Activated CD8-positive, alpha-beta memory T cell treated with anti-CD3 and anti-CD28 coated beads for 36 hours (primary cell): ENCODE data around the gene SHROOM3. TPM values are rescaled to one million over a fixed set of nuclear protein-coding genes. Genes with fewer than 3 reads are reported as not detected.

ENCODE experiments used
- CTCF ChIA-PET: fragments of 350-600 bp; sonication (Branson Sonifier 250); formaldehyde crosslinking; loops from one replicate; lab custom pipeline; 2021; ENCODE audit warnings: antibody characterized with exemption; lab: Charles Lee
- POLR2A ChIA-PET: fragments of 350-600 bp; sonication (Branson Sonifier 250); formaldehyde crosslinking; loops from one replicate; lab custom pipeline; 2021; ENCODE audit warnings: antibody characterized with exemption; lab: Charles Lee
- total RNA-seq, 2 experiments: library from RNA; stranded (reverse); gene quantifications; one replicate each; pipeline ENCODE4 v1.2.3, GENCODE V29; 2021

Gene SHROOM3
- total RNA-seq, 2 experiments from 2014 or later, result not detected

- CTCF ChIA-PET, result no interaction called here
- POLR2A ChIA-PET, result no interaction called here
Measured at GRCh38 chr4:76665153-76665552, 230.1 kb downstream of the SHROOM3 start.

GRCh38 chr4:76665721-76666120, 230.7 kb downstream of the SHROOM3 start:
- CTCF ChIA-PET, result no interaction called here
- POLR2A ChIA-PET, result no interaction called here

DNA sequence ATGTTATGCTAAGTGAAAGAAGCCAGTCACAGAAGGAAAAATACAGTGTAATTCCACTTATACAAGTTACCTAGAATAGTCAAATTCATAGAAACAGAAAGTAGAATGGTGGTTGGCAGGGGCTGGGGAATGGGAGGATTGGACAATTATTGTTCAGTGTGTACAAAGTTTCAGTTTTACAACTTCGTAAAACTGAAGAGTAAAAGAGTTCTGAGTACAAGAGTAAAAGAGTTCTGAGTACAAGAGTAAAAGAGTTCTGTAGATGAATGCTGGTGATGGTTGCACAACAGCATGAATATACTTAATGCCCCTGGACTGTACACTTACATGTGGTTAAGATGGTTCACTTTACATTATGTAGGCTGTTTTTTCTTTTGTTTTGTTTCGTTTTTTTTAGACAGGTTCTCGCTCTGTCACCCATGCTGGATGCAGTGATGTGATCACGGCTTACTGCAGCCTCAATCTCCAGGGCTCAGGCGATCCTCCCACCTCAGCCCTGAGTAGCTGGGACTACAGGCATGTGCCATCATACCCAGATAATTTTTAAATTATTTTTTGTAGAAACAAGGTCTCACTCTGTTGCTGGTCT, 232.0 kb downstream of the SHROOM3 start:
- POLR2A ChIA-PET, result no interaction called here

GRCh38 chr4:76670631-76671030, 235.6 kb downstream of the SHROOM3 start:
- ChIA-PET CTCF (no interaction called here), POLR2A (no interaction called here)

More for the DNA sequence above, 232.0 kb downstream of the SHROOM3 start:
- CTCF ChIA-PET, result no interaction called here

GRCh38 chr4:76673362-76673761, 238.3 kb downstream of the SHROOM3 start:
- ChIA-PET POLR2A (no interaction called here), CTCF (no interaction called here)

- ChIA-PET CTCF (no interaction called here), POLR2A (no interaction called here)
Measured at GRCh38 chr4:76674983-76675382, 240.0 kb downstream of the SHROOM3 start.

DNA sequence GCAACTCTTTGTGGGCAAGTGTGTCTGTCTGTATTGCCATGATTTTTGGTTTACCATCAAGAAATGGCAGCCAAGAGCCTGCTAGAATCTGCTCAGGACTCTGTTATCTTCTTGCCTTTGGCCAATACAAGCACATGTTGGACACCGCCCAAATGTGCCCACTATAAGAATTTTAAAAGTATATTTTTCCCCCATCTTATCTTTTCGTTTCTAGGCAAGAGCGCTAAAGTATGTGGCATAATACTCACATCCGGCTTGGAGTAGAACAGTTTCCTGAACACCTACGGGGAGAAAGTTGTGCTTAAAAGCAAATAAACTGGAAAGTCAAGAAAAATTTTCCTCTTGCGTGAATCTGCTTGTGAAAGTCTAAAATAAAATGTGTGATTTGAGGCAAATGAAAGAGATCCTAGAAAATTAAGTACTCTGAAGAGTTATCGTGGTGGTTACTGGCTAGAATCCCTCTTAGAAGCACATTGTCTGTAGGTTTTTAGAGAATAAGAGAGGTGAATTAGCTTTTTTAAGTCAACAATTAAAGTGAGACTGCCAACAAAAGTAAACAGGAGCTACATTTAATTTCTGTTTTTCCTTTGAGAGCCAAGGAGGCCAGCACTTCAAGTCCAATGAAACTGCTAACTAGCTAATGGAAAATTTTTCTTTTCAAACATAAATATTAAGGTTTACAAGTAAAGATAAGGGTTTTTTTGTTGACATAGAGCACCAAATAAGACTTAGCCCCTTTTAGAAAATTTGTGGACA, 242.7 kb downstream of the SHROOM3 start:
- ChIA-PET CTCF (no interaction called here), POLR2A (no interaction called here)

GRCh38 chr4:76679691-76680090, 244.7 kb downstream of the SHROOM3 start:
- CTCF ChIA-PET, result no interaction called here
- POLR2A ChIA-PET, result no interaction called here

- CTCF ChIA-PET, result no interaction called here
- POLR2A ChIA-PET, result no interaction called here
Measured at GRCh38 chr4:76680952-76681351, 245.9 kb downstream of the SHROOM3 start.

GRCh38 chr4:76681996-76682395, 247.0 kb downstream of the SHROOM3 start:
- POLR2A ChIA-PET, result no interaction called here
- CTCF ChIA-PET, result no interaction called here

DNA sequence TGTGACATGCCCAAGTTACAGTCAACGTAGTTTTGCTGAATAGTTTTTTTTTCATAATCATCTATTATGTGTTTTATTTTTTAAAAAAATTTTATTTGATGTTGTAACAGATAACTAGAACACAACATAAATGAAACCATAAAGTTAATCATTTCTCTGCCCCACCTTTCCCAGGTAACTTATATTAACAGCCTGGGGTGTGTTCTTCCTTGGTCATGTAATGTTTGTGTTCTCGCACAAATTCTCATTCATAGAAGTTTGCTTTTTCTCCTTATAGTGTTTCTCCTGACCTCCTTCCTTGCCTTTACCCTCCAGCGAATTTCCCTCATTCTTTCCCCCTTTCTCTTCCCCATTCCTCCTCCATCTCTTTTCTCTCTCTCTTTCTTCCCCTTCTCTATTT, 248.1 kb downstream of the SHROOM3 start:
- POLR2A ChIA-PET, result no interaction called here
- CTCF ChIA-PET, result no interaction called here

DNA sequence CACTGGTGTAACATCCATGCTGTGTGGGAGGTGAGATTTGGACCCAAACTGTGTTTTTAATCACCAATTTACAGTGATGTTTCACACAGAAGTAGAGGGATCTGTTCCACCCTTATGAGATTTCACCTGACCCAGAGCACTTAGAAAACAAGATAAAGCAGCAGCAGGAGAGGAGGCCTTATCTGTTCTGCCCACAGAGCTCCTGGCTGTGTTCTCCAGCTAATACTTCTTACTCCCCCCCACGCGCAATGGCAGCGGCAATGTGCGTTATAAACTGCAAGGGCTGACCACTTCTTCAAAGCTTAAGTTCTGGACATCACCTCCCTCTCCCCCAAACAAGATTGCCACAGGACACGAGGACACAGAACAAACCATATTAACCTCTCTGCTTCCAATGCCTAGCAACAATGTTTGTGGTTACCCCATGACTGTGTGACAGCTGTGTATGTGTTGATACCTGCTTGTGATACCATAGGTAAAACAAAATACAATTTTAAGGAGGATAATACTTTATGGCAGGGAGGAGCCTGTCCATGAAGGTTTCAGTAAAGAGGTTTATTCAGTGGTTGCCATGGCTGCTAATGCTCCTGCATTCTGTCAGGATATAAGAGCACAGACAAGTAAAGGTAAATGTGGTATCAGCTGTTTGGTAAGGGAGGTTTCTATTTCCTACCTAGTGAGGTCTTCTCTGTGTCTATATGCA, 252.9 kb downstream of the SHROOM3 start:
- POLR2A ChIA-PET, result no interaction called here
- CTCF ChIA-PET, result no interaction called here

- ChIA-PET CTCF (no interaction called here), POLR2A (no interaction called here)
Measured at GRCh38 chr4:76688619-76689144, 253.7 kb downstream of the SHROOM3 start.

GRCh38 chr4:76689145-76689817, 254.3 kb downstream of the SHROOM3 start:
- POLR2A ChIA-PET, result no interaction called here
- CTCF ChIA-PET, result no interaction called here

GRCh38 chr4:76690011-76690905, 255.2 kb downstream of the SHROOM3 start:
- CTCF ChIA-PET, result no interaction called here

GRCh38 chr4:76690906-76691275, 255.9 kb downstream of the SHROOM3 start:
- ChIA-PET CTCF (no interaction called here), POLR2A (no interaction called here)

More at GRCh38 chr4:76690011-76690905, 255.2 kb downstream of the SHROOM3 start:
- POLR2A ChIA-PET, result no interaction called here

GRCh38 chr4:76691807-76692582, 257.0 kb downstream of the SHROOM3 start:
- POLR2A ChIA-PET, result no interaction called here
- CTCF ChIA-PET, result no interaction called here

- POLR2A ChIA-PET, result no interaction called here
- CTCF ChIA-PET, result no interaction called here
Measured at GRCh38 chr4:76692761-76693160, 257.7 kb downstream of the SHROOM3 start.
